SK-N-SH (cell line): Measurements from ENCODE around the gene SLC25A18. TPM values are rescaled to one million over a fixed set of nuclear protein-coding genes. Genes with fewer than 3 reads are reported as not detected.

Experiments
- CTCF ChIA-PET: fragments of 300-600, 350-600 bp; formaldehyde crosslinking; extraction: SDS; loops from one replicate; lab custom pipeline; 2021; lab: Yijun Ruan, JAX
- POLR2A ChIA-PET: fragments of 350-600 bp; sonication (Branson Sonifier 250); formaldehyde crosslinking; extraction: SDS; loops from one replicate; lab custom pipeline; 2020; ENCODE audit warnings: antibody characterized with exemption, inconsistent platforms; lab: Yijun Ruan, JAX
- DNase-seq: peaks from one replicate; pipeline ENCODE4 v3.0.0; 2012
- H2AFZ ChIP-seq: fragments of 200-600 bp; sonication (generic); 2 replicates; pipeline ENCODE4 v1.8.1; 2016; ENCODE audit warnings: antibody characterized with exemption, mild to moderate bottlenecking, low read depth
- H3F3A ChIP-seq: fragments of 200-600 bp; sonication (generic); replicated peaks from 2 replicates; pipeline ENCODE3; 2016; ENCODE audit warnings: antibody characterized with exemption, mild to moderate bottlenecking; ENCODE audit not compliant: insufficient read depth
- H3K27ac ChIP-seq, 2 experiments: fragments of 200-500 bp in 1 of 2; fragments of 200-600 bp in 1 of 2; sonication (Bioruptor generic) in 1 of 2; sonication (generic), shearing (Covaris generic) in 1 of 2; 2 replicates each; pipeline versions ENCODE4 v1.5.1 to v1.6.1; 2014 to 2016; ENCODE audit warnings: low read depth in 2 of 2, inconsistent platforms in 1 of 2, low read length in 1 of 2, mild to moderate bottlenecking in 1 of 2, mixed read lengths in 1 of 2
- H3K27me3 ChIP-seq: fragments of 200-600 bp; sonication (generic), shearing (Covaris generic); 2 replicates; pipeline ENCODE4 v1.6.1; 2016; ENCODE audit warnings: mixed run types; ENCODE audit not compliant: insufficient read depth
- H3K36me3 ChIP-seq, 2 experiments: fragments of 200-500 bp in 1 of 2; fragments of 200-600 bp in 1 of 2; sonication (Bioruptor generic) in 1 of 2; sonication (generic) in 1 of 2; replicated peaks in 1 of 2; 2 replicates each; pipeline versions ENCODE3 to v1.5.1; 2014 to 2016; ENCODE audit warnings: low read length in 1 of 2, mild to moderate bottlenecking in 1 of 2; ENCODE audit not compliant: insufficient read depth in 2 of 2, control insufficient read depth in 1 of 2
- H3K4me1 ChIP-seq, 2 experiments: fragments of 200-500 bp in 1 of 2; fragments of 200-600 bp in 1 of 2; sonication (Bioruptor generic) in 1 of 2; sonication (generic), shearing (Covaris generic) in 1 of 2; 2 replicates each; pipeline versions ENCODE4 v1.5.1 to v1.6.1; 2014 to 2016; ENCODE audit warnings: low read depth in 1 of 2, low read length in 1 of 2, mixed run types in 1 of 2; ENCODE audit not compliant: insufficient read depth in 2 of 2, control insufficient read depth in 1 of 2
- H3K4me2 ChIP-seq: fragments of 200-600 bp; sonication (generic), shearing (Covaris generic); 2 replicates; pipeline ENCODE4 v1.6.1; 2017; ENCODE audit warnings: mixed run types
- H3K4me3 ChIP-seq, 2 experiments: fragments of 200-500 bp in 1 of 2; fragments of 200-600 bp in 1 of 2; sonication (Bioruptor generic) in 1 of 2; sonication (generic), shearing (Covaris generic) in 1 of 2; 2 replicates each; pipeline versions ENCODE4 v1.5.1 to v1.8.1; 2014 to 2016; ENCODE audit warnings: low read depth in 2 of 2, inconsistent platforms in 1 of 2, low read length in 1 of 2, mild to moderate bottlenecking in 1 of 2, mixed read lengths in 1 of 2, moderate library complexity in 1 of 2
- H3K79me2 ChIP-seq: fragments of 200-600 bp; sonication (generic); 2 replicates; pipeline ENCODE4 v1.8.1; 2017; ENCODE audit warnings: mild to moderate bottlenecking; ENCODE audit not compliant: insufficient read depth
- H3K9ac ChIP-seq: fragments of 200-600 bp; sonication (generic); 2 replicates; pipeline ENCODE4 v1.6.1; 2017; ENCODE audit warnings: mixed run types
- H3K9me2 ChIP-seq: fragments of 200-600 bp; sonication (generic); 2 replicates; pipeline ENCODE4 v1.6.1; 2017; ENCODE audit warnings: mixed run types
- H3K9me3 ChIP-seq: fragments of 200-600 bp; sonication (generic); 2 replicates; pipeline ENCODE4 v1.6.1; 2017; ENCODE audit warnings: mixed run types, mild to moderate bottlenecking, moderate library complexity
- H4K20me1 ChIP-seq: fragments of 200-600 bp; sonication (generic); 2 replicates; pipeline ENCODE4 v1.6.1; 2017; ENCODE audit warnings: mild to moderate bottlenecking, mixed run types; ENCODE audit not compliant: insufficient read depth
- CHD2 ChIP-seq: fragments of 150-350 bp; IDR thresholded peaks from 2 replicates; pipeline ENCODE4 v1.6.1; 2018; ENCODE audit warnings: low read length; ENCODE audit not compliant: partially characterized antibody
- ELF1 ChIP-seq: IDR thresholded peaks from 2 replicates; pipeline ENCODE4 v1.4.0; 2012
- EP300 ChIP-seq, 2 experiments: IDR thresholded peaks; 2 replicates each; pipeline versions ENCODE4 v1.4.0 to v1.6.1; 2012; ENCODE audit warnings: borderline replicate concordance in 1 of 2, low read depth in 1 of 2, low read length in 1 of 2
- GABPA ChIP-seq: IDR thresholded peaks from 2 replicates; pipeline ENCODE4 v1.4.0; 2012; ENCODE audit warnings: low read depth, mild to moderate bottlenecking
- GATA2 ChIP-seq: sonication (generic); formaldehyde crosslinking; IDR thresholded peaks from 2 replicates; pipeline ENCODE4 v1.5.0; 2020; ENCODE audit warnings: mild to moderate bottlenecking, missing genetic modification reagents
- JUND ChIP-seq: IDR thresholded peaks from 2 replicates; pipeline ENCODE4 v1.4.0; 2012
- MAX ChIP-seq: IDR thresholded peaks from 2 replicates; pipeline ENCODE4 v1.4.0; 2012; ENCODE audit warnings: low read depth
- MEF2A ChIP-seq: IDR thresholded peaks from 2 replicates; pipeline ENCODE4 v1.4.0; 2012; ENCODE audit warnings: low read depth, borderline replicate concordance
- MXI1 ChIP-seq: IDR thresholded peaks from 2 replicates; pipeline ENCODE4 v1.6.1; 2012; ENCODE audit warnings: mild to moderate bottlenecking, low read depth, low read length, improper control_type of control experiment
- NFIC ChIP-seq: IDR thresholded peaks from 2 replicates; pipeline ENCODE4 v1.4.0; 2012; ENCODE audit warnings: borderline replicate concordance
- POLR2AphosphoS5 ChIP-seq: IDR thresholded peaks from 2 replicates; pipeline ENCODE4 v1.6.1; 2012; ENCODE audit warnings: low read depth, low read length
- SIN3A ChIP-seq: IDR thresholded peaks from 2 replicates; pipeline ENCODE4 v1.6.1; 2012; ENCODE audit warnings: low read depth, mild to moderate bottlenecking, low read length, moderate library complexity, borderline replicate concordance
- TEAD4 ChIP-seq: IDR thresholded peaks from 2 replicates; pipeline ENCODE4 v1.4.0; 2012; ENCODE audit warnings: mild to moderate bottlenecking, borderline replicate concordance; ENCODE audit not compliant: insufficient read depth
- YY1 ChIP-seq: IDR thresholded peaks from 2 replicates; pipeline ENCODE4 v1.4.0; 2012; ENCODE audit warnings: low read depth, mild to moderate bottlenecking
- WGBS: methylation state at CpG from one replicate; pipeline ENCODE4 v1.1.6; 2017; ENCODE audit warnings: low lambda C conversion rate; 5-methylcytosine and 5-hydroxymethylcytosine counted together
- polyA plus RNA-seq, 3 experiments: library from polyadenylated mRNA; depleted of rRNA; stranded (reverse); fragments of >200 nt; gene quantifications; 2 replicates each; pipeline ENCODE4 v1.2.3, GENCODE V29; 2012
- TF ChIP-seq, protein P1 (sequence below): fragments of 200-600 bp; sonication (generic); IDR thresholded peaks from 2 replicates; pipeline ENCODE4 v1.6.1; 2017; ENCODE audit warnings: antibody characterized with exemption, mild to moderate bottlenecking, moderate library complexity
- TF ChIP-seq, protein P2 (sequence below): IDR thresholded peaks from 2 replicates; pipeline ENCODE4; 2012
- TF ChIP-seq, protein P3 (sequence below): IDR thresholded peaks from 2 replicates; pipeline ENCODE4 v1.4.0; 2012; ENCODE audit warnings: low read depth, borderline replicate concordance
- TF ChIP-seq, protein P4 (sequence below): IDR thresholded peaks from 2 replicates; pipeline ENCODE4 v1.4.0; 2012; ENCODE audit warnings: low read depth, borderline replicate concordance

The SLC25A18 gene
- polyA plus RNA-seq, 1 of the 3 experiments (the other 2 are of a cell fraction) = 0.02 TPM

DNA sequence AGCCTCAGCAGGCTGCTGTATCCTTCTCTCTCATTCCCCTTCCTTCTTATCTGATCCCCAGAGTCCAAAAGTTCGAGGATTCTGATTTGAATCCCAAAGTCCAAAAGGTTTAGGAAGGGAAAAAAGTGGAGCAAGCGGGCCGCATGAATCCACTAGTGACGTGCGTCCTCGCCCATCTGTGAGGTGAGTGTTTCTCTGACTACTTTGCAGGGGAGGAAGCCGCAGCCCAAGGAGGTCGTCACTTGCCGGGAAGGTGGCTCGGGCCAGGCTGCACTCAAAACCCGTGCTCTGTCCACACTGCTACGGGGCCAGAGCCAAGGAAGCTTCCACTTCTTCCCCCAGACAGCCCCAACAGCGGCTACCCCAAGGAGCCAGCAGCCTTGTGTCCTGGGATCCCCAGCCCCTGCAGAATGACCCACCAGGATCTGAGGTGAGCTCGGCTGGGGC is 16.3 kb downstream of the SLC25A18 start (continued):
- TF ChIP-seq, protein P1, sequence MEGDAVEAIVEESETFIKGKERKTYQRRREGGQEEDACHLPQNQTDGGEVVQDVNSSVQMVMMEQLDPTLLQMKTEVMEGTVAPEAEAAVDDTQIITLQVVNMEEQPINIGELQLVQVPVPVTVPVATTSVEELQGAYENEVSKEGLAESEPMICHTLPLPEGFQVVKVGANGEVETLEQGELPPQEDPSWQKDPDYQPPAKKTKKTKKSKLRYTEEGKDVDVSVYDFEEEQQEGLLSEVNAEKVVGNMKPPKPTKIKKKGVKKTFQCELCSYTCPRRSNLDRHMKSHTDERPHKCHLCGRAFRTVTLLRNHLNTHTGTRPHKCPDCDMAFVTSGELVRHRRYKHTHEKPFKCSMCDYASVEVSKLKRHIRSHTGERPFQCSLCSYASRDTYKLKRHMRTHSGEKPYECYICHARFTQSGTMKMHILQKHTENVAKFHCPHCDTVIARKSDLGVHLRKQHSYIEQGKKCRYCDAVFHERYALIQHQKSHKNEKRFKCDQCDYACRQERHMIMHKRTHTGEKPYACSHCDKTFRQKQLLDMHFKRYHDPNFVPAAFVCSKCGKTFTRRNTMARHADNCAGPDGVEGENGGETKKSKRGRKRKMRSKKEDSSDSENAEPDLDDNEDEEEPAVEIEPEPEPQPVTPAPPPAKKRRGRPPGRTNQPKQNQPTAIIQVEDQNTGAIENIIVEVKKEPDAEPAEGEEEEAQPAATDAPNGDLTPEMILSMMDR = no peak
- no peak for TF ChIP-seq JUND

GRCh38 chr22:17580441-17581031 is 17.2 kb downstream of the SLC25A18 start:
- Histone ChIP-seq H3K9ac (no peak overlapping the region), H3K27ac (no peak overlapping the region), H3K4me2 (no peak overlapping the region), H3K4me3 (no peak overlapping the region), H3K4me1 (no peaks in the 10 kb centered on the region), H3K27me3 (no peaks in the 10 kb centered on the region), H3K79me2 (no peaks in the 10 kb centered on the region), H3F3A (no peaks in the 10 kb centered on the region), H3K9me3 (no peaks in the 10 kb centered on the region), H2AFZ (no peak overlapping the region), H3K36me3 (no peaks in the 10 kb centered on the region), H4K20me1 (no peaks in the 10 kb centered on the region), H3K9me2 (no peaks in the 10 kb centered on the region)
- CTCF ChIA-PET = interaction anchor here (0.8 kb wide), 1 partner anchor 22 kb away, joined by 3 read pairs; no protein-coding TSS in a partner anchor
- no peak for DNase-seq
- 57% methylated on average over 8 of the region's 15 CpGs for WGBS
- no peak for TF ChIP-seq TEAD4
- no peak for TF ChIP-seq EP300 (IDR thresholded peaks at IDR 0.05; ENCODE audit: borderline replicate concordance in 1 of 2, low read depth in 1 of 2, low read length in 1 of 2)
- TF ChIP-seq, protein P2, sequence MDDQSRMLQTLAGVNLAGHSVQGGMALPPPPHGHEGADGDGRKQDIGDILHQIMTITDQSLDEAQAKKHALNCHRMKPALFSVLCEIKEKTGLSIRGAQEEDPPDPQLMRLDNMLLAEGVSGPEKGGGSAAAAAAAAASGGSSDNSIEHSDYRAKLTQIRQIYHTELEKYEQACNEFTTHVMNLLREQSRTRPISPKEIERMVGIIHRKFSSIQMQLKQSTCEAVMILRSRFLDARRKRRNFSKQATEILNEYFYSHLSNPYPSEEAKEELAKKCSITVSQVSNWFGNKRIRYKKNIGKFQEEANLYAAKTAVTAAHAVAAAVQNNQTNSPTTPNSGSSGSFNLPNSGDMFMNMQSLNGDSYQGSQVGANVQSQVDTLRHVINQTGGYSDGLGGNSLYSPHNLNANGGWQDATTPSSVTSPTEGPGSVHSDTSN = no peak
- TF ChIP-seq, protein P3, sequence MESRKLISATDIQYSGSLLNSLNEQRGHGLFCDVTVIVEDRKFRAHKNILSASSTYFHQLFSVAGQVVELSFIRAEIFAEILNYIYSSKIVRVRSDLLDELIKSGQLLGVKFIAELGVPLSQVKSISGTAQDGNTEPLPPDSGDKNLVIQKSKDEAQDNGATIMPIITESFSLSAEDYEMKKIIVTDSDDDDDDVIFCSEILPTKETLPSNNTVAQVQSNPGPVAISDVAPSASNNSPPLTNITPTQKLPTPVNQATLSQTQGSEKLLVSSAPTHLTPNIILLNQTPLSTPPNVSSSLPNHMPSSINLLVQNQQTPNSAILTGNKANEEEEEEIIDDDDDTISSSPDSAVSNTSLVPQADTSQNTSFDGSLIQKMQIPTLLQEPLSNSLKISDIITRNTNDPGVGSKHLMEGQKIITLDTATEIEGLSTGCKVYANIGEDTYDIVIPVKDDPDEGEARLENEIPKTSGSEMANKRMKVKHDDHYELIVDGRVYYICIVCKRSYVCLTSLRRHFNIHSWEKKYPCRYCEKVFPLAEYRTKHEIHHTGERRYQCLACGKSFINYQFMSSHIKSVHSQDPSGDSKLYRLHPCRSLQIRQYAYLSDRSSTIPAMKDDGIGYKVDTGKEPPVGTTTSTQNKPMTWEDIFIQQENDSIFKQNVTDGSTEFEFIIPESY = no peak
- TF ChIP-seq JUND = no peak
- TF ChIP-seq, protein P4, sequence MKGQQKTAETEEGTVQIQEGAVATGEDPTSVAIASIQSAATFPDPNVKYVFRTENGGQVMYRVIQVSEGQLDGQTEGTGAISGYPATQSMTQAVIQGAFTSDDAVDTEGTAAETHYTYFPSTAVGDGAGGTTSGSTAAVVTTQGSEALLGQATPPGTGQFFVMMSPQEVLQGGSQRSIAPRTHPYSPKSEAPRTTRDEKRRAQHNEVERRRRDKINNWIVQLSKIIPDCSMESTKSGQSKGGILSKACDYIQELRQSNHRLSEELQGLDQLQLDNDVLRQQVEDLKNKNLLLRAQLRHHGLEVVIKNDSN = no peak
- TF ChIP-seq POLR2AphosphoS5 = no peak
- no peak for TF ChIP-seq YY1
- no peak for TF ChIP-seq ELF1
- no peak for TF ChIP-seq MAX
- no peak for TF ChIP-seq NFIC
- no peak for TF ChIP-seq CHD2
- no peak for TF ChIP-seq MEF2A
- TF ChIP-seq SIN3A = no peak
- TF ChIP-seq GATA2 (CRISPR knock-in tag) = no peak
- no peak for TF ChIP-seq GABPA
- TF ChIP-seq, protein P1 = no peak
- no peak for TF ChIP-seq MXI1
- POLR2A ChIA-PET = no interaction called here
